HG03135 (cell line): ENCODE measurements around the gene DCUN1D3.

Experiments
- ATAC-seq: cut with Tn5 transposase; IDR thresholded peaks from one replicate; pipeline ENCODE4 v1.9.1; 2021; ENCODE audit warnings: mild to moderate bottlenecking, moderate library complexity; ENCODE audit not compliant: unreplicated experiment

The DCUN1D3 gene

GRCh38 chr16:20894388-20894787 is 5.8 kb downstream of the DCUN1D3 start:
- no peak for ATAC-seq

- ATAC-seq, result no peak
These were observed 10.4 kb downstream of the DCUN1D3 start for GRCh38 chr16:20889625-20890275.

- no peak for ATAC-seq
These were observed 13.0 kb downstream of the DCUN1D3 start for GRCh38 chr16:20887207-20887606.

- ATAC-seq, result no peak
These were observed 13.8 kb downstream of the DCUN1D3 start for GRCh38 chr16:20886320-20886719.

- ATAC-seq, result no peak
These were observed 16.0 kb downstream of the DCUN1D3 start for GRCh38 chr16:20884240-20884556.

- no peak for ATAC-seq
These were observed 16.5 kb downstream of the DCUN1D3 start for GRCh38 chr16:20883554-20884239.

- no peak for ATAC-seq
These were observed 18.7 kb downstream of the DCUN1D3 start for GRCh38 chr16:20881503-20881878.

GRCh38 chr16:20880867-20881502 is 19.2 kb downstream of the DCUN1D3 start:
- ATAC-seq, result no peak

GRCh38 chr16:20879175-20880040 is 20.8 kb downstream of the DCUN1D3 start:
- ATAC-seq, result no peak

- no peak for ATAC-seq
These were observed 21.4 kb downstream of the DCUN1D3 start for GRCh38 chr16:20878682-20879147.

GRCh38 chr16:20875355-20875650 is 24.9 kb downstream of the DCUN1D3 start:
- ATAC-seq, result no peak

- ATAC-seq, result no peak
These were observed 26.0 kb downstream of the DCUN1D3 start for GRCh38 chr16:20874088-20874581.

GRCh38 chr16:20873331-20873730 is 26.8 kb downstream of the DCUN1D3 start:
- no peak for ATAC-seq

- ATAC-seq, result no peak
These were observed 28.0 kb downstream of the DCUN1D3 start for GRCh38 chr16:20871941-20872815.

GRCh38 chr16:20871258-20871657 is 28.9 kb downstream of the DCUN1D3 start:
- ATAC-seq, result no peak

GRCh38 chr16:20870122-20870820 is 29.9 kb downstream of the DCUN1D3 start:
- ATAC-seq, result no peak

GRCh38 chr16:20868890-20869289 is 31.3 kb downstream of the DCUN1D3 start:
- no peak for ATAC-seq

GRCh38 chr16:20867585-20867984 is 32.6 kb downstream of the DCUN1D3 start:
- ATAC-seq, result no peak

GRCh38 chr16:20866801-20867200 is 33.4 kb downstream of the DCUN1D3 start:
- no peak for ATAC-seq
